Smooth muscle cell (in vitro differentiated cells): Measurements from ENCODE around the gene MDM4. TPM values are rescaled to one million over a fixed set of nuclear protein-coding genes. Genes with fewer than 3 reads are reported as not detected.

Source experiments
- DNase-seq: peaks from one replicate; lab custom pipeline; 2025; ENCODE audit not compliant: unreplicated experiment; lab: John Stamatoyannopoulos, UW
- H2AFZ ChIP-seq: fragments of 200-600 bp; sonication (generic); 2 replicates; pipeline ENCODE4 v1.6.0; 2016; ENCODE audit warnings: antibody characterized with exemption, low read depth, mild to moderate bottlenecking
- H3F3A ChIP-seq: fragments of 200-600 bp; sonication (generic); 2 replicates; pipeline ENCODE4 v1.6.0; 2017; ENCODE audit warnings: antibody characterized with exemption, low read depth
- H3K27ac ChIP-seq: fragments of 200-600 bp; sonication (generic); 2 replicates; pipeline ENCODE4 v1.5.1; 2016; ENCODE audit warnings: low read depth, mild to moderate bottlenecking
- H3K27me3 ChIP-seq: fragments of 200-600 bp; sonication (generic); 2 replicates; pipeline ENCODE4 v1.6.1; 2016; ENCODE audit warnings: low read depth, mild to moderate bottlenecking
- H3K36me3 ChIP-seq: fragments of 200-600 bp; sonication (generic); 2 replicates; pipeline ENCODE4 v1.5.1; 2016; ENCODE audit warnings: low read depth
- H3K4me1 ChIP-seq: fragments of 200-600 bp; sonication (generic); 2 replicates; pipeline ENCODE4 v1.5.1; 2016; ENCODE audit warnings: low read depth
- H3K4me2 ChIP-seq: fragments of 200-600 bp; sonication (generic); 2 replicates; pipeline ENCODE4 v1.6.0; 2016; ENCODE audit warnings: mild to moderate bottlenecking
- H3K4me3 ChIP-seq: fragments of 200-600 bp; sonication (generic); 2 replicates; pipeline ENCODE4 v1.5.1; 2016; ENCODE audit warnings: mild to moderate bottlenecking
- H3K79me2 ChIP-seq: fragments of 200-600 bp; sonication (generic); 2 replicates; pipeline ENCODE4 v1.6.0; 2016; ENCODE audit warnings: low read depth, mild to moderate bottlenecking
- H3K9ac ChIP-seq: fragments of 200-600 bp; sonication (generic); 2 replicates; pipeline ENCODE4 v1.6.0; 2016; ENCODE audit warnings: low read depth
- H3K9me3 ChIP-seq: fragments of 200-600 bp; sonication (generic); replicated peaks from 2 replicates; pipeline ENCODE4 v1.5.1; 2016; ENCODE audit warnings: low read depth
- H4K20me1 ChIP-seq: fragments of 200-600 bp; sonication (generic); 2 replicates; pipeline ENCODE4 v1.6.0; 2016; ENCODE audit warnings: low read depth
- CTCF ChIP-seq: fragments of 200-600 bp; sonication (generic); IDR thresholded peaks from 2 replicates; pipeline ENCODE4 v1.5.1; 2017; ENCODE audit warnings: borderline replicate concordance, mild to moderate bottlenecking, antibody characterized with exemption; ENCODE audit not compliant: insufficient read depth, poor library complexity, severe bottlenecking
- WGBS: methylation state at CpG from one replicate; pipeline ENCODE4 v1.1.7; 2016; ENCODE audit warnings: low lambda C conversion rate; 5-methylcytosine and 5-hydroxymethylcytosine counted together
- polyA plus RNA-seq: library from polyadenylated mRNA; unstranded; fragments of >200 nt; fragmentation: Nextera tagmentation; extraction: Ambion mirVana; gene quantifications from 2 replicates; pipeline ENCODE4 v1.2.1, GENCODE V29; 2016
- total RNA-seq: library from RNA; depleted of rRNA; stranded (reverse); fragments of >200 nt; gene quantifications from 2 replicates; pipeline ENCODE4 v1.2.3, GENCODE V29; 2014

MDM4 gene
- total and polyA plus RNA-seq, 2 experiments from 2014 or later = 10.8 to 31.7 TPM

GRCh38 chr1:204571631-204572030, 55.4 kb downstream of the MDM4 start:
- no peak for DNase-seq
- Histone ChIP-seq H3K4me3 (no peak overlapping the region), H3K27me3 (peaks cover 7% of the 10 kb centered on the region), H3K27ac (no peak overlapping the region), H3K79me2 (no peaks in the 10 kb centered on the region), H2AFZ (no peak overlapping the region), H3K4me2 (no peak overlapping the region), H3K9ac (no peak overlapping the region), H3K9me3 (no peaks in the 10 kb centered on the region), H3K36me3 (no peaks in the 10 kb centered on the region), H4K20me1 (no peaks in the 10 kb centered on the region), H3K4me1 (peaks cover 10% of the 10 kb centered on the region), H3F3A (no peaks in the 10 kb centered on the region)
- 88% methylated on average over 4 of the region's 4 CpGs for WGBS
- no peak for TF ChIP-seq CTCF

GRCh38 chr1:204572923-204573922, 57.0 kb downstream of the MDM4 start:
- Histone ChIP-seq H3F3A (no peaks in the 10 kb centered on the region), H3K4me1 (peaks cover 10% of the 10 kb centered on the region), H2AFZ (no peak overlapping the region), H3K27me3 (peaks cover 7% of the 10 kb centered on the region), H3K27ac (no peak overlapping the region), H3K9ac (no peak overlapping the region), H3K4me2 (no peak overlapping the region), H4K20me1 (no peaks in the 10 kb centered on the region), H3K4me3 (no peak overlapping the region), H3K36me3 (no peaks in the 10 kb centered on the region), H3K9me3 (no peaks in the 10 kb centered on the region), H3K79me2 (no peaks in the 10 kb centered on the region)
- WGBS = 74% methylated on average over 8 of the region's 8 CpGs
- no peak for DNase-seq
- TF ChIP-seq CTCF = no peak

- Histone ChIP-seq H3K9me3 (no peaks in the 10 kb centered on the region), H3K4me2 (no peak overlapping the region)
Measured at GRCh38 chr1:204574016-204574864, 58.0 kb downstream of the MDM4 start.

More at GRCh38 chr1:204574016-204574864, 58.0 kb downstream of the MDM4 start:
- TF ChIP-seq CTCF = no peak
- no peaks in the 10 kb centered on the region for H3F3A ChIP-seq
- WGBS = 59% methylated on average over 8 of the region's 8 CpGs
- H4K20me1 ChIP-seq = no peaks in the 10 kb centered on the region
- no peaks in the 10 kb centered on the region for H3K36me3 ChIP-seq
- no peak overlapping the region for H3K27ac ChIP-seq
- no peak overlapping the region for H2AFZ ChIP-seq
- peaks cover 8% of the 10 kb centered on the region for H3K4me1 ChIP-seq
- H3K9ac ChIP-seq = no peak overlapping the region
- no peak for DNase-seq
- no peak overlapping the region for H3K4me3 ChIP-seq
- peaks cover 7% of the 10 kb centered on the region for H3K27me3 ChIP-seq
- no peaks in the 10 kb centered on the region for H3K79me2 ChIP-seq
